GM12878 (cell line): ENCODE measurements around the gene SERPINB8. TPM values are rescaled to one million over a fixed set of nuclear protein-coding genes. Genes with fewer than 3 reads are reported as not detected.

ENCODE experiments used
- ATAC-seq: fragments of 200-7000 bp; cut with Tn5 transposase; 3 replicates; pipeline ENCODE4 v1.9.1; 2020; ENCODE audit warnings: mild to moderate bottlenecking, moderate library complexity
- BruUV-seq: library from RNA; stranded (reverse); fragments of 400-500 nt; replicated peaks from 2 replicates; lab custom pipeline; 2021; lab: Mats Ljungman, UMichigan
- CTCF ChIA-PET: fragments of 300-600 bp; sonication (Branson Sonifier 250); formaldehyde crosslinking; extraction: SDS; loops from one replicate; lab custom pipeline; 2021; ENCODE audit warnings: inconsistent platforms; lab: Yijun Ruan, JAX
- POLR2A ChIA-PET: fragments of 350-600 bp; formaldehyde crosslinking; extraction: SDS; loops from one replicate; lab custom pipeline; 2021; ENCODE audit warnings: inconsistent platforms; lab: Charles Lee
- RAD21 ChIA-PET: fragments of 300-600 bp; sonication (Branson Sonifier 250); formaldehyde crosslinking; loops from one replicate; lab custom pipeline; 2023; ENCODE audit warnings: antibody characterized with exemption; ENCODE audit not compliant: unreplicated experiment; lab: Charles Lee
- SMC1A ChIA-PET: fragments of 300-600 bp; sonication (Branson Sonifier 250); formaldehyde crosslinking; loops from one replicate; lab custom pipeline; 2023; ENCODE audit not compliant: unreplicated experiment, uncharacterized antibody; lab: Charles Lee
- DNase-seq: peaks from one replicate; pipeline ENCODE4 v3.0.0-alpha.2; 2011; ENCODE audit warnings: low read depth, low spot score
- FAIRE-seq: peaks from 3 replicates; lab custom pipeline; 2011; peaks lifted over from hg19 to GRCh38; lab: Jason Lieb, UNC
- H2AFZ ChIP-seq: 2 replicates; pipeline ENCODE4 v1.6.0; 2011; ENCODE audit warnings: low read depth, low read length, control low read depth; ENCODE audit not compliant: control insufficient read depth
- H3K27ac ChIP-seq: 2 replicates; pipeline ENCODE4 v1.5.1; 2011; ENCODE audit warnings: control low read depth; ENCODE audit not compliant: control insufficient read depth, insufficient read depth
- H3K27me3 ChIP-seq, 2 experiments: replicated peaks in 1 of 2; 2 replicates each; pipeline versions ENCODE4 v1.6.0 to v1.6.1; 2011; ENCODE audit warnings: low read length in 1 of 2; ENCODE audit not compliant: control insufficient read depth in 2 of 2, insufficient read depth in 2 of 2
- H3K36me3 ChIP-seq, 2 experiments: 2 replicates each; pipeline ENCODE4 v1.5.1; 2011; ENCODE audit warnings: low read length in 1 of 2; ENCODE audit not compliant: control insufficient read depth in 2 of 2, insufficient read depth in 2 of 2
- H3K4me1 ChIP-seq: 2 replicates; pipeline ENCODE4 v1.6.1; 2011; ENCODE audit warnings: mild to moderate bottlenecking, low read length, moderate library complexity, mixed read lengths; ENCODE audit not compliant: control insufficient read depth, insufficient read depth
- H3K4me2 ChIP-seq: 2 replicates; pipeline ENCODE4 v1.6.0; 2011; ENCODE audit warnings: control low read depth; ENCODE audit not compliant: control insufficient read depth, insufficient read depth
- H3K4me3 ChIP-seq: fragments of 200-600 bp; sonication (generic); 2 replicates; pipeline ENCODE4 v1.5.1; 2016
- H3K79me2 ChIP-seq: 2 replicates; pipeline ENCODE4 v1.6.0; 2011; ENCODE audit warnings: low read length; ENCODE audit not compliant: control insufficient read depth, insufficient read depth
- H3K9ac ChIP-seq: 2 replicates; pipeline ENCODE4 v1.8.0; 2011; ENCODE audit warnings: low read length, control low read depth, mixed read lengths; ENCODE audit not compliant: control insufficient read depth, insufficient read depth
- H3K9me3 ChIP-seq: replicated peaks from 3 replicates; pipeline ENCODE4 v1.5.1; 2011; ENCODE audit warnings: mild to moderate bottlenecking, low read length; ENCODE audit not compliant: control insufficient read depth, insufficient read depth
- H4K20me1 ChIP-seq: 2 replicates; pipeline ENCODE4 v1.6.0; 2011; ENCODE audit not compliant: control insufficient read depth, insufficient read depth
- BACH1 ChIP-seq: fragments of 450-650 bp; IDR thresholded peaks from 2 replicates; pipeline ENCODE4 v1.6.1; 2017; ENCODE audit warnings: mild to moderate bottlenecking, borderline replicate concordance
- BCL11A ChIP-seq: IDR thresholded peaks from 2 replicates; pipeline ENCODE4 v1.6.1; 2011; ENCODE audit warnings: low read depth, low read length
- BCL3 ChIP-seq: IDR thresholded peaks from 2 replicates; pipeline ENCODE4 v1.6.1; 2011; ENCODE audit warnings: borderline replicate concordance, low read depth, mild to moderate bottlenecking, moderate library complexity, low read length; ENCODE audit not compliant: insufficient read depth, poor library complexity, severe bottlenecking
- CEBPB ChIP-seq, 2 experiments: fragments of 150-350 bp in 1 of 2; IDR thresholded peaks; 2 replicates each; pipeline ENCODE4 v1.6.1; 2012 to 2014; ENCODE audit warnings: low read depth in 2 of 2, low read length in 2 of 2, borderline replicate concordance in 1 of 2, inconsistent platforms in 1 of 2
- E2F8 ChIP-seq: fragments of 450-650 bp; IDR thresholded peaks from 2 replicates; pipeline ENCODE4 v1.6.1; 2018; ENCODE audit warnings: mild to moderate bottlenecking, low read depth, moderate library complexity; ENCODE audit not compliant: partially characterized antibody
- ETV6 ChIP-seq, 2 experiments: fragments of 450-650 bp in 1 of 2; IDR thresholded peaks in 1 of 2; conservative IDR thresholded peaks in 1 of 2; 2 replicates each; pipeline ENCODE4 v1.6.1; 2014; ENCODE audit warnings: antibody characterized with exemption in 1 of 2, borderline replicate concordance in 1 of 2, low read depth in 1 of 2, mild to moderate bottlenecking in 1 of 2, moderate library complexity in 1 of 2
- IKZF2 ChIP-seq, 2 experiments: fragments of 450-650 bp; IDR thresholded peaks; 2 replicates each; pipeline ENCODE4 v1.6.1; 2017; ENCODE audit warnings: mild to moderate bottlenecking in 2 of 2, moderate library complexity in 2 of 2
- RELA ChIP-seq: fragments of 450-650 bp; IDR thresholded peaks from 2 replicates; pipeline ENCODE4 v1.8.0; 2014; ENCODE audit warnings: borderline replicate concordance; ENCODE audit not compliant: partially characterized antibody
- SIN3A ChIP-seq: IDR thresholded peaks from 2 replicates; pipeline ENCODE4 v1.6.1; 2012; ENCODE audit warnings: low read depth, low read length, improper control_type of control experiment
- SUZ12 ChIP-seq: fragments of 200-600 bp; sonication (generic); IDR thresholded peaks from one replicate; pipeline ENCODE4 v1.6.1; 2018; ENCODE audit warnings: antibody characterized with exemption, mild to moderate bottlenecking; ENCODE audit not compliant: unreplicated experiment
- WGBS: methylation state at CpG from one replicate; pipeline ENCODE4 v1.1.6; 2016; ENCODE audit warnings: low lambda C conversion rate; ENCODE audit not compliant: insufficient replicate concordance, insufficient coverage; ENCODE audit errors: missing lambda C conversion rate; 5-methylcytosine and 5-hydroxymethylcytosine counted together
- in situ Hi-C: fragments of 300-500 bp; cut with MboI; formaldehyde crosslinking; loops from 9 replicates; pipeline ENCODE4 v1.14.3; 2018; ENCODE audit warnings: mixed read lengths
- intact Hi-C: fragments of 100-400 bp; cut with micrococcal nuclease; formaldehyde crosslinking; loops from one replicate; pipeline ENCODE4 v1.14.2; 2022; ENCODE audit not compliant: unreplicated experiment
- polyA plus RNA-seq, 11 experiments: library from polyadenylated mRNA; depleted of rRNA in 4 of 11; unstranded in 6 of 11; stranded (reverse) in 5 of 11; fragments of >200 nt; fragmentation: Nextera tagmentation in 4 of 11; fragmentation: Illumina TruSeq in 1 of 11; extraction: Ambion mirVana in 4 of 11; extraction: Trizol in 1 of 11; gene quantifications; 1 replicate in 1 of 11; 2 replicates in 10 of 11; pipeline versions ENCODE4 v1.2.1 to v1.2.3, GENCODE V29; 2011 to 2016; ENCODE audit warnings: inconsistent platforms in 2 of 11, missing spikeins in 2 of 11, low read depth in 1 of 11
- total RNA-seq, 4 experiments: library from RNA; depleted of rRNA in 3 of 4; stranded (reverse); fragments of >200 nt in 3 of 4; fragmentation: Illumina TruSeq in 1 of 4; extraction: Trizol in 1 of 4; gene quantifications; 2 replicates each; pipeline versions ENCODE4 v1.2.1 to v1.2.3, GENCODE V29; 2013 to 2021

SERPINB8 gene
- total and polyA plus RNA-seq, 10 of the 15 experiments (the other 5 are each of a cell fraction or from before 2014, with no cell fraction given) = 8.1 to 31.5 (median 16.7) TPM

GRCh38 chr18:63971320-63972001, 1.6 kb downstream of the SERPINB8 start (continued):
- no peak for TF ChIP-seq ETV6 (conservative IDR thresholded peaks at IDR 0.05 in 1 of 2, IDR thresholded peaks at IDR 0.05 in 1 of 2; ENCODE audit: borderline replicate concordance in 1 of 2, low read depth in 1 of 2)
- TF ChIP-seq BACH1 = no peak
- no peak for TF ChIP-seq CEBPB (IDR thresholded peaks at IDR 0.05; ENCODE audit: borderline replicate concordance in 1 of 2, low read depth in 2 of 2, low read length in 2 of 2)
- no peak for TF ChIP-seq RELA

- DNase-seq = no peak
- no peak for TF ChIP-seq SUZ12
- no peak for TF ChIP-seq BCL3
- TF ChIP-seq E2F8 = no peak
- no peak for TF ChIP-seq BCL11A
- no peak for TF ChIP-seq SIN3A
- no peak for TF ChIP-seq IKZF2 (IDR thresholded peaks at IDR 0.05)
- no peak for ATAC-seq
- Histone ChIP-seq H3K9ac (no peak overlapping the region), H3K79me2 (peaks cover 19% of the 10 kb centered on the region), H3K27ac (no peak overlapping the region), H4K20me1 (no peaks in the 10 kb centered on the region), H3K4me2 (no peak overlapping the region), H3K27me3 (no peaks in the 10 kb centered on the region), H2AFZ (no peak overlapping the region), H3K4me1 (peaks cover 6% of the 10 kb centered on the region; the same call in 1 of the 2 replicates), H3K9me3 (peaks cover 1% of the 10 kb centered on the region; the same call in 1 of the 3 replicates), H3K36me3 (peaks cover 0 to 1% of the 10 kb centered on the region in 2 experiments; a peak in 1 of 4 replicates), H3K4me3 (no peak overlapping the region)
- in situ Hi-C loops (no loop called here), intact Hi-C loops (no loop called here)
- ChIA-PET POLR2A (no interaction called here), RAD21 (no interaction called here), SMC1A (no interaction called here), CTCF (interaction anchor here (1.0 kb wide), 3 partner anchors 9 to 21 kb away, joined by 3 read pairs; no protein-coding TSS in a partner anchor)
- 89% methylated on average over 5 of the region's 5 CpGs for WGBS
- BruUV-seq = no TSS peak
- no peak for FAIRE-seq
These were observed 2.1 kb downstream of the SERPINB8 start for GRCh38 chr18:63972002-63972376.
